GM12878 (cell line): ENCODE results near the gene PLVAP.

Experiments
- BRCA1 ChIP-seq: IDR thresholded peaks from 2 replicates; pipeline ENCODE4 v1.6.1; 2011; ENCODE audit warnings: low read depth, low read length, improper control_type of control experiment
- CREM ChIP-seq: IDR thresholded peaks from 2 replicates; pipeline ENCODE4 v1.6.1; 2014; ENCODE audit warnings: antibody characterized with exemption, low read depth
- JUND ChIP-seq: IDR thresholded peaks from 2 replicates; pipeline ENCODE4 v1.6.1; 2012; ENCODE audit warnings: low read depth, mild to moderate bottlenecking, low read length, improper control_type of control experiment, moderate library complexity

DNA sequence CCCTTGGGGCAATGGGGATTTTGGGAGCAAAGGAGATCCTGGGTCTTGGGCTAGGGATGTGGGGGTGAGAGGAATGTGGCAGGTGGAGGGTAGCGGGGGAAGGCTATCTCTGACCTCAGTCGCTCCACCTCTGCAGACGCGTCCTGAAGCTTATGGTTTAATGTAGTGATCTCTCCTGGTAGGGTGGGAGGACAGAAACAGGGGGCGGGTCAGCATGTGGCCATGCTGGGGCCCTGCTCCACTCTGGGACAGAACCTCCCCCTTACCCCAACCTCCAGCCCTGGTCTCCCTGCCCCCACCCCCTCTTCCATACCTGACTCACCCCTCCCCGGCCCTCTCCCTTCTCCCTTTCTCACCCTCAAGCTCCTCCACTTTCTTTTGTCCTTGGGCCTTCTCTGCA is 26.9 kb upstream of the PLVAP start:
- TF ChIP-seq BRCA1 (no peak), JUND (no peak), CREM (no peak)
